ENCODE results near the gene SCARF1. TPM values are rescaled to one million over a fixed set of nuclear protein-coding genes. Genes with fewer than 3 reads are reported as not detected.

The SCARF1 gene
- polyA plus RNA-seq, 1 donor, result 9.7 TPM

DNA sequence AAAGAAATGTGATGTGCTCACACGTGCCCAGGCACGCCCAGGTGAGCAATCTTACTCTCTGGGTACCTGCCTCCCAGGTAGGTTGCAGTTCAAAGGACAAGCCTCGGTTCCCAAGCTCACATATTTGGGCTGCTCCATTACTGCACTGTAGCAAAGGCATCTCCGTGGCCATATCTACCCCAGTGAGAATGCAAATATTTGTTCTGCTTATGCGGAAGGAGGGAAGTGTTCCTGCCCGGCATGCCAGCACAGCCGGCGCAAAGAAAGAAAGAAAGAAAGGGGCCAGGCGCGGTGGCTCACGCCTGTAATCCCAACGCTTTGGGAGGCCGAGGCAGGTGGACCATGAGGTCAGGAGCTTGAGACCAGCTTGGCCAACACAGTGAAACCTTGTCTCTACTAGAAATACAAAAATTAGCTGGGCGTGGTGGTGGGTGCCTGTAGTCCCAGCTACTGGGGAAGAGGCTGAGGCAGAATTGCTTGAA is 47.6 kb downstream of the SCARF1 start:
- no peak for DNase-seq

DNA sequence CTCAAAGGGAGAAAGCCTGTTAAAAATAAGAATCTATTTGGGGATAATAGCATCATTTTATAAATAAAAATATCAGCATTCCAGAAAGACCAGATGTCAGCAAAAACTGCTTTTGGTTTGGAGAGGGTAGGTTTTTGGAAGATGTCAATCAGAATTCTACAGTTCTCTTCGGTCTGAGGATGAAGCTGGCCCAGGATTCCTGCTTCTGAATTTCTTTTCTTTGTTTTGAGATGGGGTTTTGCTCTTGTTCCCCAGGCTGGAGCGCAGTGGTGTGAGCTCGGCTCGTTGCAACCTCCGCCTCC is 52.0 kb downstream of the SCARF1 start:
- DNase-seq, result no peak

- DNase-seq, result no peak
These were observed 52.5 kb downstream of the SCARF1 start for GRCh38 chr17:1592751-1593629.

DNA sequence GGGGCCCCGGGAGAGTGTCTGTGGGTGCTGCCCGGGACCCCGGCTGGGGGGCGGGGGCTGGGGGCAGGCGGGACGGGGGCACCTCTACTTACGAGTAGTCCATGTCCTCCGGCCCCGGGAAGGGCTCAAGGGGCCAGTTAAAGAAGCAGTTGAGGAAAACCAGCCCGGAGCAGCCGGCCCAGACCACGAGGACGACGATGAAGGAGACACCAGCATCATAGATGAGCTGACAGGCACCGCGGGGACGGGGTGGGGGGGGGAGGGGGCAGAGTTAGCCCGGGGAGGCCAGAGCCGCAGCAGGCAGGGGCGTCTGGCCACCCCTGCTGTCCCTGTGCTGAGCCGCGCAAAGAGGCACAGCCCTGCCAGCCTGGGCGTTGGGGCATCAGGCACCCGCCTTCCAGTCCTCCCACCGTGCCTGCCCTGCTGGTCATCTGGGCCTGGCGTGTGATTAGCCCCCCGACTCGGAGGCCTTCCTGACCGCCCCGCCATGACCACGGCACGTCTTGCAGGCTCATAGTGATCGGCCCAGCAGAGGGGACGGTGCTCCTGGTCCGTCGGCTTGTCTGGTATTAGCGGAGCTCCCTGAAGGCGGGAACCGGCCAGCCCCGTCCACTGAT is 54.0 kb downstream of the SCARF1 start:
- DNase-seq, result no peak

- no peak for DNase-seq
These were observed 54.6 kb downstream of the SCARF1 start for GRCh38 chr17:1590747-1591473.

DNA sequence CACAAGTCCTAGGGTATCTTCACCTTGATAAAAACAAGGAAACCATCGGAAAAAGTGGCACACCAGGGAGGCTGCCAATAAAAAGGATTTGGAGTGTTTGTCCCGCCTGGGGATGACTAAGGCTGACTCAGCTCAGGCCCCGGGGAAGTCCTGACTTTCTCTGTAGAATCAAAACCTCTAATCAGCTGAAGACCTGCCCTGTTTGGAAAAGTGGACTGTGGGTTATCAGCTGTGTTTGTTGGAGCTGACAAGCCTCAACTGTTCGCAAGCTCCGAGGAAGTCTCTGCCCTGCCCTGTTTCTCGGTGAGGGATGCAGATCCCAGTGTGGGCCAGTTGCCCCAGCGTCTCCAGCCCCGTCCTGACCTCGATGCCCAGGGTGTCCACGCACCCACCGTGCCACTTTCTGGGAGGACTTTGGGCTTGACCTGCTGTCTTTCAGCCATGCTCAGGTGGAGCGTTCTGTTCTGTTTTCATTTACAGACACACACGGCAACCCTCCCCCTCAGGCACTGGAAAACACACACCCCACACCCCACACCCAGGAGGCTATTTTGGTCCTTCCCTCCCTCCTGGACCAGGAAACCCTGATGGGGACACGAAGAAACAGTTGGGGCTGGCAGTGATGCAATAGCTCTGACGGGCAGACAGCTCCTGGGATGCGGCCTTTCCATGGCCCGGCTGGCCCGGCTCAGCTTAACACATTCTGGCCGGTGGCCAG is 55.3 kb downstream of the SCARF1 start:
- DNase-seq, result no peak

GRCh38 chr17:1588821-1589585 is 56.5 kb downstream of the SCARF1 start:
- no peak for DNase-seq

- DNase-seq, result no peak
These were observed 61.4 kb downstream of the SCARF1 start for GRCh38 chr17:1584167-1584566.

Other genes with a start within 250 kb of the SCARF1 start
- gene YWHAE, start 245.5 kb downstream of the SCARF1 start, polyA plus RNA-seq (ENCODE audit: insufficient read length), result 766 TPM
- gene CRK, start 189.5 kb downstream of the SCARF1 start, polyA plus RNA-seq (ENCODE audit: insufficient read length), result 40.6 TPM
- gene MYO1C, start 153.0 kb downstream of the SCARF1 start, polyA plus RNA-seq (ENCODE audit: insufficient read length), result 105 TPM
- gene INPP5K, start 129.1 kb downstream of the SCARF1 start, polyA plus RNA-seq (ENCODE audit: insufficient read length), result 34.5 TPM
- 29.9 TPM for gene PITPNA, start 82.9 kb downstream of the SCARF1 start, polyA plus RNA-seq (ENCODE audit: insufficient read length)
- 7.8 TPM for gene SLC43A2, start 16.9 kb downstream of the SCARF1 start, polyA plus RNA-seq (ENCODE audit: insufficient read length)
- 5.4 TPM for gene RILP, start 4.1 kb upstream of the SCARF1 start, polyA plus RNA-seq (ENCODE audit: insufficient read length)
- gene PRPF8, start 39.1 kb upstream of the SCARF1 start, polyA plus RNA-seq (ENCODE audit: insufficient read length), result 200 TPM
- 5.5 TPM for gene TLCD2, start 64.6 kb upstream of the SCARF1 start, polyA plus RNA-seq (ENCODE audit: insufficient read length)
- 21.4 TPM for gene WDR81, start 79.0 kb upstream of the SCARF1 start, polyA plus RNA-seq (ENCODE audit: insufficient read length)
- gene SERPINF2, start 97.1 kb upstream of the SCARF1 start, polyA plus RNA-seq (ENCODE audit: insufficient read length), result 1.7 TPM
- 360 TPM for gene SERPINF1, start 116.3 kb upstream of the SCARF1 start, polyA plus RNA-seq (ENCODE audit: insufficient read length)
- 10.4 TPM for gene SMYD4, start 184.2 kb upstream of the SCARF1 start, polyA plus RNA-seq (ENCODE audit: insufficient read length)
- gene RPA1, start 184.3 kb upstream of the SCARF1 start, polyA plus RNA-seq (ENCODE audit: insufficient read length), result 40.3 TPM

All from hindlimb muscle (tissue), 1 donor.